ENCODE measurements around the gene C3orf22. TPM values are rescaled to one million over a fixed set of nuclear protein-coding genes. Genes with fewer than 3 reads are reported as not detected.
A peak's percentile ranks its signal among the peaks of the same experiment; 100 is the strongest.

C3orf22 gene
- total RNA-seq, 4 donors from 2014 or later: not detected

- no peaks in the 10 kb centered on the region for H3K27me3 ChIP-seq
- WGBS, 2 donors (ENCODE audit: low coverage in 1 of 2): 83% methylated on average over 8 of the region's 8 CpGs; no CpG with 5 or more reads in 1 of the 2 donors
- in situ Hi-C loops (cut with MboI; ENCODE audit: low pct_ligation_motif_present in 1 of 4, low pct_unique_long_range_greater_than_20kb in 1 of 4, low sequenced_read_pairs in 3 of 4): no loop called here
- peak; percentile 2 for DNase-seq
- intact Hi-C loops (cut with DNase I; ENCODE audit: low total_unique reads): no loop called here
- H3K4me1 ChIP-seq: no peaks in the 10 kb centered on the region
- no peaks in the 10 kb centered on the region for H3K36me3 ChIP-seq
- peaks cover 0 to under 1% of the 10 kb centered on the region in 2 donors for H3K9me3 ChIP-seq
- no peak overlapping the region for H3K4me3 ChIP-seq
- no peak for TF ChIP-seq EP300 (IDR thresholded peaks at IDR 0.05; ENCODE audit: low read depth)
- no peak for TF ChIP-seq CTCF (IDR thresholded peaks at IDR 0.05)
- TF ChIP-seq POLR2AphosphoS5 (IDR thresholded peaks at IDR 0.05): no peak
- TF ChIP-seq POLR2A (IDR thresholded peaks at IDR 0.05): no peak
- no peak overlapping the region for H3K27ac ChIP-seq
These were observed 1.9 kb downstream of the C3orf22 start for GRCh38 chr3:126556637-126557414.

GRCh38 chr3:126555795-126556636 is 2.7 kb downstream of the C3orf22 start:
- peak; percentile 3 for DNase-seq
- no peaks in the 10 kb centered on the region for H3K9me3 ChIP-seq
- H3K27me3 ChIP-seq: no peaks in the 10 kb centered on the region
- intact Hi-C loops (cut with DNase I; ENCODE audit: low total_unique reads): no loop called here
- no peak overlapping the region for H3K4me3 ChIP-seq
- WGBS, 2 donors (ENCODE audit: low coverage in 1 of 2): 73% methylated on average over 10 of the region's 10 CpGs; no CpG with 5 or more reads in 1 of the 2 donors
- no peak overlapping the region for H3K27ac ChIP-seq
- in situ Hi-C loops (cut with MboI; ENCODE audit: low pct_ligation_motif_present in 1 of 4, low pct_unique_long_range_greater_than_20kb in 1 of 4, low sequenced_read_pairs in 3 of 4): no loop called here
- H3K4me1 ChIP-seq: no peaks in the 10 kb centered on the region
- H3K36me3 ChIP-seq: no peaks in the 10 kb centered on the region
- TF ChIP-seq EP300 (IDR thresholded peaks at IDR 0.05; ENCODE audit: low read depth) (no peak), POLR2A (IDR thresholded peaks at IDR 0.05) (no peak), POLR2AphosphoS5 (IDR thresholded peaks at IDR 0.05) (no peak), CTCF (IDR thresholded peaks at IDR 0.05) (no peak)

- intact Hi-C loops (cut with DNase I; ENCODE audit: low total_unique reads): no loop called here
- H3K9me3 ChIP-seq: no peaks in the 10 kb centered on the region
- no peaks in the 10 kb centered on the region for H3K27me3 ChIP-seq
- no peak overlapping the region for H3K4me3 ChIP-seq
- H3K36me3 ChIP-seq: no peaks in the 10 kb centered on the region
- peak; percentile 3 for DNase-seq
- in situ Hi-C loops (cut with MboI; ENCODE audit: low pct_ligation_motif_present in 1 of 4, low pct_unique_long_range_greater_than_20kb in 1 of 4, low sequenced_read_pairs in 3 of 4): no loop called here
- TF ChIP-seq EP300 (IDR thresholded peaks at IDR 0.05; ENCODE audit: low read depth) (no peak), CTCF (IDR thresholded peaks at IDR 0.05) (no peak), POLR2AphosphoS5 (IDR thresholded peaks at IDR 0.05) (no peak)
- no peaks in the 10 kb centered on the region for H3K4me1 ChIP-seq
- WGBS, 2 donors (ENCODE audit: low coverage in 1 of 2): 88 to 93% methylated on average over 3 to 17 of the region's 19 CpGs
- H3K27ac ChIP-seq: no peak overlapping the region
These were observed 3.9 kb downstream of the C3orf22 start for GRCh38 chr3:126554560-126555525.
